Measurements from ENCODE around the gene TRIM28. TPM values are rescaled to one million over a fixed set of nuclear protein-coding genes. Genes with fewer than 3 reads are reported as not detected.
A peak's percentile ranks its signal among the peaks of the same experiment; 100 is the strongest.

The TRIM28 gene
- total and polyA plus RNA-seq, 9 of the 15 experiments (the other 6 are each of a cell fraction or from before 2014, with no cell fraction given) = 12.1 to 797 (median 490) TPM

GRCh38 chr19:58509731-58510083 lies 34.2 kb upstream of the TRIM28 start (continued):
- TF ChIP-seq RREB1 (CRISPR knock-in tag; IDR thresholded peaks at IDR 0.05) = peak; percentile 96
- TF ChIP-seq MGA (IDR thresholded peaks at IDR 0.05) = peak; percentile 63
- TF ChIP-seq ZBED1 (IDR thresholded peaks at IDR 0.05) = no peak
- TF ChIP-seq MITF (IDR thresholded peaks at IDR 0.05) = peak; percentile 42; the same call in 1 of the 2 replicates
- TF ChIP-seq USF2 (CRISPR knock-in tag; IDR thresholded peaks at IDR 0.05) = peak; percentile 94
- TF ChIP-seq ZNF133 (CRISPR knock-in tag; IDR thresholded peaks at IDR 0.05) = no peak
- peak; percentile 73 for TF ChIP-seq BHLHE40 (IDR thresholded peaks at IDR 0.05; ENCODE audit: low read length)
- no peak for TF ChIP-seq ZNF274 (IDR thresholded peaks at IDR 0.05; ENCODE audit: borderline replicate concordance, low read depth, low read length)

Data from K562 (cell line).